ENCODE measurements around the gene PLA2R1. TPM values are rescaled to one million over a fixed set of nuclear protein-coding genes. Genes with fewer than 3 reads are reported as not detected.

PLA2R1 gene
- total and polyA plus RNA-seq, 10 of the 15 experiments (the other 5 are each of a cell fraction or from before 2014, with no cell fraction given), result 0.01 to 0.05 (median 0.02) TPM; not detected in 6

GRCh38 chr2:159908623-159909022, 153.8 kb downstream of the PLA2R1 start (continued):
- TF ChIP-seq ZBTB11 (CRISPR knock-in tag; IDR thresholded peaks at IDR 0.05), result no peak
- no peak for TF ChIP-seq SUZ12 (IDR thresholded peaks at IDR 0.05; ENCODE audit: unreplicated experiment)
- TF ChIP-seq, protein P1, sequence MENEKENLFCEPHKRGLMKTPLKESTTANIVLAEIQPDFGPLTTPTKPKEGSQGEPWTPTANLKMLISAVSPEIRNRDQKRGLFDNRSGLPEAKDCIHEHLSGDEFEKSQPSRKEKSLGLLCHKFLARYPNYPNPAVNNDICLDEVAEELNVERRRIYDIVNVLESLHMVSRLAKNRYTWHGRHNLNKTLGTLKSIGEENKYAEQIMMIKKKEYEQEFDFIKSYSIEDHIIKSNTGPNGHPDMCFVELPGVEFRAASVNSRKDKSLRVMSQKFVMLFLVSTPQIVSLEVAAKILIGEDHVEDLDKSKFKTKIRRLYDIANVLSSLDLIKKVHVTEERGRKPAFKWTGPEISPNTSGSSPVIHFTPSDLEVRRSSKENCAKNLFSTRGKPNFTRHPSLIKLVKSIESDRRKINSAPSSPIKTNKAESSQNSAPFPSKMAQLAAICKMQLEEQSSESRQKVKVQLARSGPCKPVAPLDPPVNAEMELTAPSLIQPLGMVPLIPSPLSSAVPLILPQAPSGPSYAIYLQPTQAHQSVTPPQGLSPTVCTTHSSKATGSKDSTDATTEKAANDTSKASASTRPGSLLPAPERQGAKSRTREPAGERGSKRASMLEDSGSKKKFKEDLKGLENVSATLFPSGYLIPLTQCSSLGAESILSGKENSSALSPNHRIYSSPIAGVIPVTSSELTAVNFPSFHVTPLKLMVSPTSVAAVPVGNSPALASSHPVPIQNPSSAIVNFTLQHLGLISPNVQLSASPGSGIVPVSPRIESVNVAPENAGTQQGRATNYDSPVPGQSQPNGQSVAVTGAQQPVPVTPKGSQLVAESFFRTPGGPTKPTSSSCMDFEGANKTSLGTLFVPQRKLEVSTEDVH (IDR thresholded peaks at IDR 0.05; ENCODE audit: low read depth, partially characterized antibody), result no peak
- TF ChIP-seq, protein P2, sequence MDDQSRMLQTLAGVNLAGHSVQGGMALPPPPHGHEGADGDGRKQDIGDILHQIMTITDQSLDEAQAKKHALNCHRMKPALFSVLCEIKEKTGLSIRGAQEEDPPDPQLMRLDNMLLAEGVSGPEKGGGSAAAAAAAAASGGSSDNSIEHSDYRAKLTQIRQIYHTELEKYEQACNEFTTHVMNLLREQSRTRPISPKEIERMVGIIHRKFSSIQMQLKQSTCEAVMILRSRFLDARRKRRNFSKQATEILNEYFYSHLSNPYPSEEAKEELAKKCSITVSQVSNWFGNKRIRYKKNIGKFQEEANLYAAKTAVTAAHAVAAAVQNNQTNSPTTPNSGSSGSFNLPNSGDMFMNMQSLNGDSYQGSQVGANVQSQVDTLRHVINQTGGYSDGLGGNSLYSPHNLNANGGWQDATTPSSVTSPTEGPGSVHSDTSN (IDR thresholded peaks at IDR 0.05; ENCODE audit: insufficient replicate concordance, low read depth, low read length), result no peak
- TF ChIP-seq NR2C1 (IDR thresholded peaks at IDR 0.05), result no peak
- TF ChIP-seq SMAD1 (IDR thresholded peaks at IDR 0.05; ENCODE audit: low read depth, partially characterized antibody), result no peak
